HCT116 (cell line): ENCODE results near the gene FOS. TPM values are rescaled to one million over a fixed set of nuclear protein-coding genes. Genes with fewer than 3 reads are reported as not detected.

Experiments
- ATAC-seq: fragments of 200-7000 bp; cut with Tn5 transposase; 2 replicates; pipeline ENCODE4 v1.9.1; 2020; ENCODE audit warnings: mild to moderate bottlenecking, moderate library complexity
- BruUV-seq: library from RNA; stranded (reverse); fragments of 400-500 nt; replicated peaks from 2 replicates; lab custom pipeline; 2021; lab: Mats Ljungman, UMichigan
- CTCF ChIA-PET: fragments of 300-600 bp; sonication (Branson Sonifier 250); formaldehyde crosslinking; loops from one replicate; lab custom pipeline; 2021; ENCODE audit warnings: antibody characterized with exemption; lab: Charles Lee
- POLR2A ChIA-PET: fragments of 300-600, 350-600 bp; sonication (Branson Sonifier 250); formaldehyde crosslinking; loops from one replicate; lab custom pipeline; 2021; ENCODE audit warnings: antibody characterized with exemption; lab: Charles Lee
- RAD21 ChIA-PET, 2 experiments: fragments of 300-600 bp; sonication (Branson Sonifier 250); formaldehyde crosslinking; loops; one replicate each; lab custom pipeline; 2023; ENCODE audit warnings: low total read pairs in 2 of 2; ENCODE audit not compliant: uncharacterized antibody in 2 of 2, unreplicated experiment in 2 of 2, low non-redundant PET in 1 of 2; lab: Charles Lee
- DNase-seq: peaks from one replicate; pipeline ENCODE4 v3.0.0-alpha.2; 2010; ENCODE audit warnings: low read depth, low spot score
- H2AFZ ChIP-seq: fragments of 200-600 bp; shearing (Covaris generic), sonication (generic); 2 replicates; pipeline ENCODE4 v1.6.1; 2017; ENCODE audit warnings: low read depth, mixed run types, mixed read lengths, antibody characterized with exemption, low read length; ENCODE audit not compliant: poor library complexity, severe bottlenecking
- H3K27ac ChIP-seq: 2 replicates; pipeline ENCODE4 v1.5.1; 2012; ENCODE audit warnings: low read depth, low read length
- H3K27me3 ChIP-seq: fragments of 200-600 bp; sonication (generic); 2 replicates; pipeline ENCODE4 v1.6.1; 2016; ENCODE audit warnings: mixed run types, low read length, mixed read lengths; ENCODE audit not compliant: insufficient read depth
- H3K36me3 ChIP-seq, 2 experiments: fragments of 200-500 bp in 1 of 2; fragments of 200-600 bp in 1 of 2; sonication (Bioruptor generic) in 1 of 2; sonication (generic) in 1 of 2; 2 replicates each; pipeline versions ENCODE4 v1.5.1 to v1.6.1; 2014 to 2016; ENCODE audit warnings: low read length in 2 of 2, inconsistent platforms in 1 of 2, mixed read lengths in 1 of 2, mixed run types in 1 of 2; ENCODE audit not compliant: insufficient read depth in 2 of 2, control insufficient read depth in 1 of 2
- H3K4me1 ChIP-seq, 2 experiments: fragments of 200-600 bp in 1 of 2; sonication (generic) in 1 of 2; 2 replicates each; pipeline versions ENCODE4 v1.5.1 to v1.6.1; 2012 to 2017; ENCODE audit warnings: low read length in 2 of 2, inconsistent platforms in 1 of 2, mild to moderate bottlenecking in 1 of 2, mixed read lengths in 1 of 2, mixed run types in 1 of 2, moderate library complexity in 1 of 2; ENCODE audit not compliant: insufficient read depth in 2 of 2, control insufficient read depth in 1 of 2
- H3K4me2 ChIP-seq: fragments of 200-600 bp; sonication (generic); 2 replicates; pipeline ENCODE4 v1.6.1; 2017; ENCODE audit warnings: mixed run types, low read length, mixed read lengths
- H3K4me3 ChIP-seq, 2 experiments: fragments of 200-600 bp in 1 of 2; sonication (generic) in 1 of 2; replicated peaks in 1 of 2; 2 replicates each; pipeline ENCODE4 v1.5.1; 2011 to 2016; ENCODE audit warnings: low read length in 2 of 2, control low read depth in 1 of 2, low read depth in 1 of 2, mild to moderate bottlenecking in 1 of 2, mixed read lengths in 1 of 2, mixed run types in 1 of 2
- H3K79me2 ChIP-seq: fragments of 200-600 bp; sonication (generic); 2 replicates; pipeline ENCODE4 v1.6.1; 2017; ENCODE audit warnings: mild to moderate bottlenecking, mixed run types, low read length, moderate library complexity, mixed read lengths; ENCODE audit not compliant: insufficient read depth
- H3K9ac ChIP-seq: fragments of 200-600 bp; sonication (generic); 2 replicates; pipeline ENCODE4 v1.6.1; 2016; ENCODE audit warnings: low read length, mixed read lengths
- H3K9me2 ChIP-seq: fragments of 200-600 bp; sonication (generic), shearing (Covaris generic); 2 replicates; pipeline ENCODE4 v1.6.1; 2017; ENCODE audit warnings: mixed run types, mild to moderate bottlenecking, moderate library complexity; ENCODE audit not compliant: insufficient read depth
- H3K9me3 ChIP-seq, 2 experiments: fragments of 200-500 bp in 1 of 2; fragments of 200-600 bp in 1 of 2; sonication (Bioruptor generic) in 1 of 2; sonication (generic) in 1 of 2; 2 replicates each; pipeline ENCODE4 v1.6.1; 2014 to 2017; ENCODE audit warnings: low read length in 2 of 2, mixed read lengths in 2 of 2, inconsistent platforms in 1 of 2, low read depth in 1 of 2, mild to moderate bottlenecking in 1 of 2, mixed run types in 1 of 2, moderate library complexity in 1 of 2; ENCODE audit not compliant: control insufficient read depth in 1 of 2, insufficient read depth in 1 of 2
- H4K20me1 ChIP-seq: fragments of 200-600 bp; sonication (generic), shearing (Covaris generic); 2 replicates; pipeline ENCODE4 v1.6.1; 2017; ENCODE audit warnings: mixed run types, mild to moderate bottlenecking, moderate library complexity; ENCODE audit not compliant: insufficient read depth
- EZH2 ChIP-seq: fragments of 200-600 bp; sonication (generic); IDR thresholded peaks from 2 replicates; pipeline ENCODE4 v1.6.1; 2017; ENCODE audit warnings: antibody characterized with exemption, mixed run types
- EZH2phosphoT487 ChIP-seq: fragments of 200-600 bp; IDR thresholded peaks from 2 replicates; pipeline ENCODE4 v1.6.1; 2018; ENCODE audit warnings: antibody characterized with exemption, borderline replicate concordance
- FOSL1 ChIP-seq: IDR thresholded peaks from 2 replicates; pipeline ENCODE4 v1.6.1; 2012; ENCODE audit warnings: low read depth
- SRF ChIP-seq: IDR thresholded peaks from 2 replicates; pipeline ENCODE4 v1.6.1; 2012; ENCODE audit warnings: low read depth
- TCF7L2 ChIP-seq: IDR thresholded peaks from 2 replicates; pipeline ENCODE4 v1.7.0; 2011; ENCODE audit warnings: borderline replicate concordance, inconsistent platforms; ENCODE audit not compliant: insufficient read depth, insufficient read length; ENCODE audit errors: extremely low read depth
- ZNF274 ChIP-seq: fragments of 200-500 bp; sonication (Bioruptor generic); IDR thresholded peaks from 2 replicates; pipeline ENCODE4 v1.6.1; 2014; ENCODE audit warnings: mild to moderate bottlenecking, low read depth, low read length, inconsistent platforms
- intact Hi-C: fragments of 100-400 bp; cut with micrococcal nuclease; formaldehyde crosslinking; loops from 2 replicates; pipeline ENCODE4 v1.10.0; 2022
- total RNA-seq: library from RNA; stranded (reverse); gene quantifications from one replicate; pipeline ENCODE4 v1.2.1, GENCODE V29; 2021; ENCODE audit not compliant: unreplicated experiment
- TF ChIP-seq, protein P1 (sequence below): IDR thresholded peaks from 2 replicates; pipeline ENCODE4 v1.6.1; 2012
- TF ChIP-seq, protein P2 (sequence below): IDR thresholded peaks from 2 replicates; pipeline ENCODE4 v1.6.1; 2012; ENCODE audit warnings: low read depth

FOS gene
- total RNA-seq, 1 experiment from 2014 or later: 50.4 TPM

DNA sequence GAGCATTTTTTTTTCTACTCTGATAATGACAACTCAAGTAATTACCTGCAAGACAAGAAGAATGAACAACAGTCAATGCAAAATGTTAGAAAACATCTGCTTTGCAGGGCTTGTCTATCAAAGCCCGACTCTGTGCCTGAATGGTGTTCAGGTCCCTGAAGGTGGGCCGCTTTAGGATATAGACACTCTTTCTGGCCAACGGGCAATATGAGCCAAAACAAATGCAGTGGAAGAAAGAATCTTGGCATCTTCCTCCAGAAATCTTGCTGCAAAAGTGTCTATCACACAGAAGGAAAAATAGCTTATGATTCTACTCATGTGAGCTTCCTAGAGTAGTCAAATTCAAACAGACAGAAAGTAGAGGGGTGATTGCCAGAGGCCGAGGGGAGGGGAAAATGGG is 32.7 kb downstream of the FOS start:
- H3K4me3 ChIP-seq: no peak overlapping the region
- intact Hi-C loops: no loop called here
- CTCF ChIA-PET: interaction anchor here (4.3 kb wide), 1 partner anchor 177 kb away, joined by 45 read pairs; no protein-coding TSS in a partner anchor
- H3K9me3 ChIP-seq: no peaks in the 10 kb centered on the region
- TF ChIP-seq FOSL1 (no peak), EZH2 (no peak), EZH2phosphoT487 (no peak), SRF (no peak), ZNF274 (no peak), TCF7L2 (no peak)
- TF ChIP-seq, protein P1, sequence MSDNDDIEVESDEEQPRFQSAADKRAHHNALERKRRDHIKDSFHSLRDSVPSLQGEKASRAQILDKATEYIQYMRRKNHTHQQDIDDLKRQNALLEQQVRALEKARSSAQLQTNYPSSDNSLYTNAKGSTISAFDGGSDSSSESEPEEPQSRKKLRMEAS: no peak
- TF ChIP-seq, protein P2, sequence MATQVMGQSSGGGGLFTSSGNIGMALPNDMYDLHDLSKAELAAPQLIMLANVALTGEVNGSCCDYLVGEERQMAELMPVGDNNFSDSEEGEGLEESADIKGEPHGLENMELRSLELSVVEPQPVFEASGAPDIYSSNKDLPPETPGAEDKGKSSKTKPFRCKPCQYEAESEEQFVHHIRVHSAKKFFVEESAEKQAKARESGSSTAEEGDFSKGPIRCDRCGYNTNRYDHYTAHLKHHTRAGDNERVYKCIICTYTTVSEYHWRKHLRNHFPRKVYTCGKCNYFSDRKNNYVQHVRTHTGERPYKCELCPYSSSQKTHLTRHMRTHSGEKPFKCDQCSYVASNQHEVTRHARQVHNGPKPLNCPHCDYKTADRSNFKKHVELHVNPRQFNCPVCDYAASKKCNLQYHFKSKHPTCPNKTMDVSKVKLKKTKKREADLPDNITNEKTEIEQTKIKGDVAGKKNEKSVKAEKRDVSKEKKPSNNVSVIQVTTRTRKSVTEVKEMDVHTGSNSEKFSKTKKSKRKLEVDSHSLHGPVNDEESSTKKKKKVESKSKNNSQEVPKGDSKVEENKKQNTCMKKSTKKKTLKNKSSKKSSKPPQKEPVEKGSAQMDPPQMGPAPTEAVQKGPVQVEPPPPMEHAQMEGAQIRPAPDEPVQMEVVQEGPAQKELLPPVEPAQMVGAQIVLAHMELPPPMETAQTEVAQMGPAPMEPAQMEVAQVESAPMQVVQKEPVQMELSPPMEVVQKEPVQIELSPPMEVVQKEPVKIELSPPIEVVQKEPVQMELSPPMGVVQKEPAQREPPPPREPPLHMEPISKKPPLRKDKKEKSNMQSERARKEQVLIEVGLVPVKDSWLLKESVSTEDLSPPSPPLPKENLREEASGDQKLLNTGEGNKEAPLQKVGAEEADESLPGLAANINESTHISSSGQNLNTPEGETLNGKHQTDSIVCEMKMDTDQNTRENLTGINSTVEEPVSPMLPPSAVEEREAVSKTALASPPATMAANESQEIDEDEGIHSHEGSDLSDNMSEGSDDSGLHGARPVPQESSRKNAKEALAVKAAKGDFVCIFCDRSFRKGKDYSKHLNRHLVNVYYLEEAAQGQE: no peak
- H3K27ac ChIP-seq: no peak overlapping the region
- H3K27me3 ChIP-seq: peaks cover 6% of the 10 kb centered on the region
- no peaks in the 10 kb centered on the region for H4K20me1 ChIP-seq
- peaks cover 2 to 4% of the 10 kb centered on the region in 2 experiments; a peak in 3 of 4 replicates for H3K4me1 ChIP-seq
- no TSS peak for BruUV-seq
- H3K36me3 ChIP-seq: no peaks in the 10 kb centered on the region
- H2AFZ ChIP-seq: no peak overlapping the region
- no peaks in the 10 kb centered on the region for H3K9me2 ChIP-seq
- POLR2A ChIA-PET: no interaction called here
- no peak overlapping the region for H3K9ac ChIP-seq
- ATAC-seq (no peak), DNase-seq (no peak)
- H3K4me2 ChIP-seq: no peak overlapping the region
- H3K79me2 ChIP-seq: no peaks in the 10 kb centered on the region
- RAD21 ChIA-PET: no interaction called here
